ENCODE results near the gene CD59. TPM values are rescaled to one million over a fixed set of nuclear protein-coding genes. Genes with fewer than 3 reads are reported as not detected.

The CD59 gene
- total and polyA plus RNA-seq, 7 experiments from 2014 or later = 23.3 to 152 (median 69.6) TPM

DNA sequence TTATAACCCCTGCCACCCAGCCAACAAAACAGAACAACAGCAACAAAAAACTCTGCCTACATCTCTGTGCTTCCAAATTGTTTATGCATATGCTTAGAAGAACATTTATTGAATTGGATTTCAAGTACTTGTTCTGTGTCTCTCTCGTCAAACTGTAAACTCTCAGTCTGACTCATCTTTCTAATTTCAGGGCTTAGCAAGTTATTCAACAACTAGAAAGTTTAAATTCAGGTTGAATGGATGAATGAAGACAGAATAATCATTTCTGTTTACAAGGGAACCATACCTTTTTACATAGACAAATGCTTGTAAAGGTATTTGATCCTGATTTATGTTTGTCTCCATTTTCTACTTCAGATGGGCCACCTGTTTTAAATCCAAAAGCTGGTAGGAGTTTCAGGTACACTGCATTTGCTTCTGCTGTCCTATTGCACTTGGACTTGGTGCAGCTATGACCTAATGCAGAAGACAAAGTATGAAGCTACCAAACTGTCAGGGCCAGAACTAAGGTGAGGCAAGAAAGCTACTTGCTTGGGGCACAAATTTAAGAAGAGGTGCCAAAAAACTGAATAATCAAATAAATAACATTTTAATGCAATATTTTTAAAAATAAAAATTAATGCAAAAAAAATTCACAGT lies 39.7 kb upstream of the CD59 start:
- Mint-ChIP-seq H3K4me1 (peaks cover 27 to 40% (median 32%) of the 10 kb centered on the region in 7 donors), H3K9me3 (peaks cover 0 to 2% (median 0%) of the 10 kb centered on the region in 11 donors), H3K36me3 (no peaks in the 10 kb centered on the region), H3K27me3 (peaks cover 4 to 47% (median 20%) of the 10 kb centered on the region in 5 donors), H3K4me3 (peak overlapping the region in 9 of 10 donors; percentile 73 to 99 (median 97)), H3K27ac (peak overlapping the region in 7 of 9 donors; percentile 20 to 98 (median 95))
- no peak overlapping the region for H3K4me3 ChIP-seq (ENCODE audit: low read length)
- ATAC-seq (no peak), DNase-seq (no peak)
- peaks cover 0 to 8% (median 0%) of the 10 kb centered on the region in 3 experiments for H3K36me3 ChIP-seq (ENCODE audit: control insufficient read depth in 2 of 3, insufficient read depth in 3 of 3, low read length in 3 of 3)
- intact Hi-C loops (cut with micrococcal nuclease) = loop anchor here (1.0 to 10.0 kb wide), 6 partner anchors 275 to 1889 kb away; partner anchors contain the start of genes APIP (in 1 of the 2), CAPRIN1 (in 1 of the 2), EIF3M (in 1 of the 2) and PDHX (in 1 of the 2)
- no peak overlapping the region for H3K27ac ChIP-seq (ENCODE audit: low read depth, low read length)
- peaks cover 20 to 23% of the 10 kb centered on the region in 2 donors for H3K4me1 ChIP-seq (ENCODE audit: control insufficient read depth in 2 of 2, insufficient read depth in 2 of 2, low read length in 2 of 2)
- no peaks in the 10 kb centered on the region for H3K27me3 ChIP-seq (ENCODE audit: control insufficient read depth in 2 of 2, insufficient read depth in 2 of 2, low read length in 2 of 2)
- ChIA-PET POLR2A (interaction anchor here (0.5 to 4.7 kb wide), 2 partner anchors 40 to 254 kb away, joined by 3 to 22 read pairs; partner anchors contain the start of gene CD59), CTCF (no interaction called here)
- no peaks in the 10 kb centered on the region for H3K9me3 ChIP-seq (ENCODE audit: control insufficient read depth in 2 of 3, low read length in 3 of 3)

DNA sequence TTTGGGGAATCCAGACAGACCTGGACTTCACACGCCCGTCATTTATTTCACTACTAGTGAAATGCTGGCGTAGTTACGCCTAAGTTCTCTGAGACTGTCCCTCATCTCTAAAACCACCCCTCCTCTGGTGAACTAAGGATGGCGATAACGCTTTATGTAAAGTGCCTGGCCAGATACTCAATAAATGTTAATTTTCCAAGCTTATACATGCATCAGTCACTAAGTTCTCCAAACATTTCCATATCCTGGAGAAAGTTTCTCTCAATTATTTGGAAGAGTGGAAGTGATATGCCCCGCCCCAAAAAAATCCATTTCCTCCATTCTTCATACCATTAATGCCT lies 39.2 kb upstream of the CD59 start:
- Mint-ChIP-seq H3K9me3 (peaks cover 0 to 2% (median 0%) of the 10 kb centered on the region in 11 donors), H3K36me3 (peaks cover 0 to 1% (median under 1%) of the 10 kb centered on the region in 5 donors), H3K4me3 (peak overlapping the region; percentile 93 to 99 (median 97)), H3K4me1 (peaks cover 28 to 45% (median 33%) of the 10 kb centered on the region in 7 donors), H3K27ac (peak overlapping the region in 8 of 9 donors; percentile 93 to 98 (median 96)), H3K27me3 (peaks cover 4 to 47% (median 16%) of the 10 kb centered on the region in 5 donors)
- Histone ChIP-seq H3K9me3 (ENCODE audit: control insufficient read depth in 2 of 3, low read length in 3 of 3) (no peaks in the 10 kb centered on the region), H3K4me3 (ENCODE audit: low read length) (no peak overlapping the region), H3K4me1 (ENCODE audit: control insufficient read depth in 2 of 2, insufficient read depth in 2 of 2, low read length in 2 of 2) (peaks cover 20 to 23% of the 10 kb centered on the region in 2 donors), H3K36me3 (ENCODE audit: control insufficient read depth in 2 of 3, insufficient read depth in 3 of 3, low read length in 3 of 3) (peaks cover 0 to 10% (median 0%) of the 10 kb centered on the region in 3 experiments), H3K27me3 (ENCODE audit: control insufficient read depth in 2 of 2, insufficient read depth in 2 of 2, low read length in 2 of 2) (no peaks in the 10 kb centered on the region), H3K27ac (ENCODE audit: low read depth, low read length) (no peak overlapping the region)
- ChIA-PET POLR2A (interaction anchor here (1.1 to 4.7 kb wide), 2 partner anchors 40 to 276 kb away, joined by 4 to 22 read pairs; partner anchors contain the start of genes CAPRIN1 and CD59), CTCF (no interaction called here)
- ATAC-seq = no peak
- DNase-seq = no peak
- intact Hi-C loops (cut with micrococcal nuclease) = loop anchor here (1.0 to 10.0 kb wide), 6 partner anchors 276 to 1889 kb away; partner anchors contain the start of genes APIP (in 1 of the 2), CAPRIN1 (in 1 of the 2), EIF3M (in 1 of the 2) and PDHX (in 1 of the 2)

DNA sequence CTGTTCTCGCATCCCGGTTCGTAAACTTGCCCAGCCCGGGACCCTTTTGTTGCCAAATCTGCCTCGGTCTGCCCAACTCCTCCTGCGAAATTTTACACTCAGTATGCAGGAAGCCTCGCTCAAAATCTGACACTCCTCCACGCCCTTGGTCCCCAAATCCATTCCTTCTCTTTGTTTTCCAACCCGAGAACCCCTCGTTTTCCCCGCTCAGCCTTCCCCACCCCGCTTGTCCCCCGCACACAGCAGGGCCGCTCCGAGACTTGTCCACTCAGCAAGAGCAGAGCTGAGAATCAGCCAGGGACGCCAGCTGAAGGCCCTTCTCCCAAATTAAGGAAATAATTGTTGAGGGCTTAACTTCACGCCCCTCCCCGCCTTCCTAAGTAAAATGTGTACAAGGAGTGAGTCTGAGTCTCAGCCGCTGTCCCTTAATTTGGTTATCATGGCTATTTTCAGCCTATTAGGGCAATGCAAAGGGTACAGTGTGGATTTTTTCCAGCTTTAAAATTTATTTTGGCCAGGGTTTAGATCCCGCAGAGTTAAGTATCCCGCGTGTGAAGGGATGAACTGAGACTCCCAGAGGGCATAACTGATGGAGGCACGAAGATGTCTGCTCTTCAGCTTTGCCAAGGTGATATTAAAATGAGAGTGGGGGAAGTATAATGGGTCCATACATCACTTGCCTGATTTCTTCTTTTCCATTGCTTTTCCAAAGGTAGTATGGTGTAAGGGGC lies 38.7 kb upstream of the CD59 start:
- Mint-ChIP-seq H3K27me3 (peaks cover 0 to 41% (median 11%) of the 10 kb centered on the region in 5 donors), H3K36me3 (peaks cover 0 to 6% (median 6%) of the 10 kb centered on the region in 5 donors), H3K27ac (peak overlapping the region; percentile 76 to 98 (median 96)), H3K4me1 (peaks cover 33 to 50% (median 38%) of the 10 kb centered on the region in 7 donors), H3K9me3 (peaks cover 0 to 2% (median 0%) of the 10 kb centered on the region in 11 donors), H3K4me3 (peak overlapping the region; percentile 93 to 99 (median 97))
- ChIA-PET CTCF (interaction anchor here (0.6 kb wide), 1 partner anchor 399 kb away, joined by 8 read pairs; no protein-coding TSS in a partner anchor), POLR2A (interaction anchor here (0.6 to 4.7 kb wide), 6 partner anchors 32 to 331 kb away, joined by 3 to 22 read pairs (median 6); partner anchors contain the start of genes CAPRIN1, CD59 and NAT10)
- Histone ChIP-seq H3K4me1 (ENCODE audit: control insufficient read depth in 2 of 2, insufficient read depth in 2 of 2, low read length in 2 of 2) (peaks cover 20 to 23% of the 10 kb centered on the region in 2 donors), H3K27me3 (ENCODE audit: control insufficient read depth in 2 of 2, insufficient read depth in 2 of 2, low read length in 2 of 2) (no peaks in the 10 kb centered on the region), H3K9me3 (ENCODE audit: control insufficient read depth in 2 of 3, low read length in 3 of 3) (no peaks in the 10 kb centered on the region), H3K36me3 (ENCODE audit: control insufficient read depth in 2 of 3, insufficient read depth in 3 of 3, low read length in 3 of 3) (peaks cover 0 to 15% (median 0%) of the 10 kb centered on the region in 3 experiments), H3K4me3 (ENCODE audit: low read length) (peak overlapping the region; percentile 91), H3K27ac (ENCODE audit: low read depth, low read length) (peak overlapping the region; percentile 83)
- intact Hi-C loops (cut with micrococcal nuclease) = loop anchor here (1.0 to 10.0 kb wide), 19 partner anchors 33 to 1890 kb away; partner anchors contain the start of genes ABTB2 (in 2 of the 2), APIP (in 2 of the 2), C11orf91 (in 2 of the 2) and CAT (in 2 of the 2)
- DNase-seq (peak in 1 of 9 donors; percentile 11), ATAC-seq (no peak)

DNA sequence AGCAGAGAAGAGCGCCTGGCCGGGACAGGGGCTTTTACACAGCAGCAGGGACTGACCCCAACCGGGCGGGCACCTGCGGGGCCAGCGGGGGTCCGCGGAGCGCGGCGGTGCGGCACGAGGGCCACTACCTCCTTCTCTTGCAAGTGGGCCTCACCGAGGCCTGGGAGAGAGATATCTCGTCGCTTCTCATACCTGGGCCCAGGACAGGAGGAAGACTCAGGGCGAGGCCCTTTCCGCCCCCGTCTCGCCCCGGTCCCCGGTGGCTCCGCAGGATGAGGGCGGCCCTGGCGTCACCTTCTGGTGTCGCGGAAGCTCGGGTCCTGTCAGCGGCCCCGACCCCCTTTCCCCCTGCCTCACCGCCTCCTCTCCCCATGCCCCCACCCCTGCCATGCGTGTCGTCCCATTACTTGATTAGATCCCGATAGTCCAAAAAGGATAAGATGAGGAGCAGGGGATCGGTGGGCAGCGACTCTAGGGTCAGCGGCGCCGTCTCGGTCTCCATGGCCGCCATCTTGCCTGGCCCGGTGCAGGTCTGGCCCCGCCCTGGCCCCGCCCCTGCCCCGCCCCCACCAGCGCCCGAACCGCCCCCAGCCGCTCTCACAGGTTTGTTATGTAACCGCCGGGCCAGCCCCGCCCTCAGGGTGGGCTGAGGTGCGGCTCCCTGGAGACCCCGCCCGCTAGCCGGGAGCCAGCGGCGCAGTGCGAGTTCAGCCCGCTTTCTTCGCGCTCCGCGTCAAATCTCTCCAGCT lies 37.9 kb upstream of the CD59 start, which contains the start of gene FBXO3:
TSS of gene FBXO3 (minus strand) at position 534 of the 749 bp plus-strand sequence. CDS start at position 511, 23 bp downstream.
- ChIA-PET CTCF (interaction anchor here (0.6 kb wide), 1 partner anchor 400 kb away, joined by 8 read pairs; no protein-coding TSS in a partner anchor), POLR2A (interaction anchor here (0.6 to 4.7 kb wide), 7 partner anchors 32 to 332 kb away, joined by 3 to 22 read pairs (median 4); partner anchors contain the start of genes CAPRIN1, CD59 and NAT10)
- Mint-ChIP-seq H3K4me3 (peak within 1 kb of the TSS; percentile 93 to 99 (median 97)), H3K9me3 (peaks cover 0 to 2% (median 0%) of the 10 kb centered on the region in 11 donors), H3K4me1 (peaks cover 33 to 58% (median 45%) of the 10 kb centered on the region in 7 donors), H3K27me3 (peaks cover 0 to 34% (median 7%) of the 10 kb centered on the region in 5 donors), H3K27ac (peak within 1 kb of the TSS; percentile 93 to 98 (median 96)), H3K36me3 (peaks cover 4 to 14% (median 9%) of the 10 kb centered on the region in 5 donors)
- ATAC-seq = peak; percentile 98
- Histone ChIP-seq H3K4me1 (ENCODE audit: control insufficient read depth in 2 of 2, insufficient read depth in 2 of 2, low read length in 2 of 2) (peaks cover 20 to 23% of the 10 kb centered on the region in 2 donors), H3K9me3 (ENCODE audit: control insufficient read depth in 2 of 3, low read length in 3 of 3) (no peaks in the 10 kb centered on the region), H3K36me3 (ENCODE audit: control insufficient read depth in 2 of 3, insufficient read depth in 3 of 3, low read length in 3 of 3) (peaks cover 0 to 16% (median 3%) of the 10 kb centered on the region in 3 experiments), H3K27me3 (ENCODE audit: control insufficient read depth in 2 of 2, insufficient read depth in 2 of 2, low read length in 2 of 2) (no peaks in the 10 kb centered on the region), H3K4me3 (ENCODE audit: low read length) (peak within 1 kb of the TSS; percentile 91), H3K27ac (ENCODE audit: low read depth, low read length) (peak within 1 kb of the TSS; percentile 83)
- intact Hi-C loops (cut with micrococcal nuclease) = loop anchor here (1.0 to 10.0 kb wide), 19 partner anchors 15 to 1891 kb away; partner anchors contain the start of genes ABTB2 (in 2 of the 2), APIP (in 2 of the 2), C11orf91 (in 2 of the 2) and CAT (in 2 of the 2)
- DNase-seq = peak; percentile 71 to 91 (median 88)

DNA sequence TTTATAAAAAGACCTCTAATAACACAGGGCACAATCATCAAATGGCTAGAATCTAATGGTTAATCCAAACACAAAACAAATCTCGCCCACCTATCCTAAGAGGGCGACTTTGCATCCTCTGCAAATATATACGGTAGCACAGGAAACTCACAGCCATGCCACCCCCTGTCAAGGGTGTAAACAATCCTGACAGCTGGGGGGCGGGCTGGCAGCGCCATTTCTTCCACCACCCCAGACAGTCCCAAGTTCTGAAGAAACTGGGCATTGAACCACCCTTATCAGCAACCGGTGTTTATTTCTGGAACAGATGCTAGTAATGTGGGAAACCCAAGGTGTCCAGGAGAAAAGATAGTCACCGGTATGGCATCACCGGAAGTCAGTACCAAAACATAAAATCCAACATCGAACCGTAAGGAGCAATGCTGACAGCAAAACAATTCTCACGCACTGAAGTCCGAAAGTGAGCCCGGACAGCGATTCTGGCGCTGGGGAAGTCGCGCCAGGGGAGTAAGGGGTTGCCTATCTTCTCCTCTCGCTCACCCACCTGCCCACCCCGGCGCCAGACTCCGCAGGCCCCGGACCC lies 37.3 kb upstream of the CD59 start:
- ChIA-PET CTCF (no interaction called here), POLR2A (interaction anchor here (1.2 to 4.7 kb wide), 6 partner anchors 16 to 332 kb away, joined by 3 to 22 read pairs (median 6); partner anchors contain the start of genes CD59 and NAT10)
- Mint-ChIP-seq H3K36me3 (peaks cover 4 to 14% (median 10%) of the 10 kb centered on the region in 5 donors), H3K27me3 (peaks cover 0 to 27% (median under 1%) of the 10 kb centered on the region in 5 donors), H3K4me1 (peaks cover 33 to 58% (median 45%) of the 10 kb centered on the region in 7 donors), H3K4me3 (peak overlapping the region; percentile 93 to 99 (median 97)), H3K9me3 (peaks cover 0 to 2% (median 0%) of the 10 kb centered on the region in 11 donors), H3K27ac (peak overlapping the region; percentile 93 to 98 (median 96))
- no peaks in the 10 kb centered on the region for H3K9me3 ChIP-seq (ENCODE audit: control insufficient read depth in 2 of 3, low read length in 3 of 3)
- DNase-seq (peak in 8 of 9 donors; percentile 31 to 53 (median 48)), ATAC-seq (peak; percentile 39)
- peak overlapping the region; percentile 83 for H3K27ac ChIP-seq (ENCODE audit: low read depth, low read length)
- H3K36me3 ChIP-seq (ENCODE audit: control insufficient read depth in 2 of 3, insufficient read depth in 3 of 3, low read length in 3 of 3) = peaks cover 3 to 19% (median 3%) of the 10 kb centered on the region in 3 experiments
- intact Hi-C loops (cut with micrococcal nuclease) = loop anchor here (2.0 to 10.0 kb wide), 6 partner anchors 15 to 1891 kb away; partner anchors contain the start of genes APIP (in 2 of the 2), PDHX (in 2 of the 2), CAT (in 1 of the 2) and EIF3M (in 1 of the 2)
- peak overlapping the region; percentile 91 for H3K4me3 ChIP-seq (ENCODE audit: low read length)
- H3K4me1 ChIP-seq (ENCODE audit: control insufficient read depth in 2 of 2, insufficient read depth in 2 of 2, low read length in 2 of 2) = peaks cover 20 to 23% of the 10 kb centered on the region in 2 donors
- H3K27me3 ChIP-seq (ENCODE audit: control insufficient read depth in 2 of 2, insufficient read depth in 2 of 2, low read length in 2 of 2) = no peaks in the 10 kb centered on the region
